Naive thymus-derived CD8-positive, alpha-beta T cell (primary cell): ENCODE measurements around the gene CHCHD10. TPM values are rescaled to one million over a fixed set of nuclear protein-coding genes. Genes with fewer than 3 reads are reported as not detected.

Experiments used
- ATAC-seq, 2 donors: fragments of 150-1000 bp; cut with Tn5 transposase in 1 of 2; sonication (Bioruptor Pico), chemical (Tn5 transposase) in 1 of 2; 1 replicate in 1 of 2; 2 replicates in 1 of 2; pipeline ENCODE4 v1.10.0; 2021; ENCODE audit warnings: mild to moderate bottlenecking in 2 of 2, moderate library complexity in 2 of 2
- POLR2A ChIA-PET: fragments of 350-600 bp; sonication (Branson Sonifier 250); formaldehyde crosslinking; loops from one replicate; lab custom pipeline; 2021; ENCODE audit warnings: antibody characterized with exemption; lab: Charles Lee
- DNase-seq, 10 donors: peaks; one replicate each; pipeline versions ENCODE4 v3.0.0 to v3.0.0-alpha.2; 2020 to 2022
- H3K27ac Mint-ChIP-seq, 10 donors: one replicate each; pipeline ENCODE4 v1.8.0; 2020 to 2022; ENCODE audit warnings: mild to moderate bottlenecking in 10 of 10, mixed read lengths in 10 of 10, moderate library complexity in 4 of 10, inconsistent platforms in 1 of 10
- H3K27me3 Mint-ChIP-seq, 5 donors: one replicate each; pipeline ENCODE4 v1.8.0; 2021 to 2022; ENCODE audit warnings: mixed read lengths in 5 of 5
- H3K36me3 Mint-ChIP-seq, 3 donors: one replicate each; pipeline ENCODE4 v1.8.0; 2020 to 2022; ENCODE audit warnings: mixed read lengths in 3 of 3, mild to moderate bottlenecking in 2 of 3, inconsistent platforms in 1 of 3
- H3K4me1 Mint-ChIP-seq, 4 donors: one replicate each; pipeline ENCODE4 v1.8.0; 2021 to 2022; ENCODE audit warnings: mixed read lengths in 4 of 4
- H3K4me3 Mint-ChIP-seq, 10 donors: one replicate each; pipeline ENCODE4 v1.8.0; 2020 to 2022; ENCODE audit warnings: mild to moderate bottlenecking in 10 of 10, mixed read lengths in 10 of 10, moderate library complexity in 6 of 10, inconsistent platforms in 1 of 10
- H3K9me3 Mint-ChIP-seq, 9 donors: one replicate each; pipeline ENCODE4 v1.8.0; 2020 to 2022; ENCODE audit warnings: mixed read lengths in 9 of 9, mild to moderate bottlenecking in 3 of 9, inconsistent platforms in 1 of 9, moderate library complexity in 1 of 9
- polyA plus RNA-seq, 3 donors: library from polyadenylated mRNA; unstranded; fragments of 300-500 nt; fragmentation: Illumina TruSeq; gene quantifications; one replicate each; pipeline ENCODE4 v1.2.3, GENCODE V29; 2021
- total RNA-seq, 8 experiments: library from RNA in 2 of 8; stranded (reverse) in 2 of 8; gene quantifications; one replicate each; pipeline ENCODE4 v1.2.3 and lab custom pipeline; 2021 to 2026

Gene CHCHD10
- total and polyA plus RNA-seq, 5 experiments from 2014 or later, result 26.1 to 47.4 (median 37.6) TPM

DNA sequence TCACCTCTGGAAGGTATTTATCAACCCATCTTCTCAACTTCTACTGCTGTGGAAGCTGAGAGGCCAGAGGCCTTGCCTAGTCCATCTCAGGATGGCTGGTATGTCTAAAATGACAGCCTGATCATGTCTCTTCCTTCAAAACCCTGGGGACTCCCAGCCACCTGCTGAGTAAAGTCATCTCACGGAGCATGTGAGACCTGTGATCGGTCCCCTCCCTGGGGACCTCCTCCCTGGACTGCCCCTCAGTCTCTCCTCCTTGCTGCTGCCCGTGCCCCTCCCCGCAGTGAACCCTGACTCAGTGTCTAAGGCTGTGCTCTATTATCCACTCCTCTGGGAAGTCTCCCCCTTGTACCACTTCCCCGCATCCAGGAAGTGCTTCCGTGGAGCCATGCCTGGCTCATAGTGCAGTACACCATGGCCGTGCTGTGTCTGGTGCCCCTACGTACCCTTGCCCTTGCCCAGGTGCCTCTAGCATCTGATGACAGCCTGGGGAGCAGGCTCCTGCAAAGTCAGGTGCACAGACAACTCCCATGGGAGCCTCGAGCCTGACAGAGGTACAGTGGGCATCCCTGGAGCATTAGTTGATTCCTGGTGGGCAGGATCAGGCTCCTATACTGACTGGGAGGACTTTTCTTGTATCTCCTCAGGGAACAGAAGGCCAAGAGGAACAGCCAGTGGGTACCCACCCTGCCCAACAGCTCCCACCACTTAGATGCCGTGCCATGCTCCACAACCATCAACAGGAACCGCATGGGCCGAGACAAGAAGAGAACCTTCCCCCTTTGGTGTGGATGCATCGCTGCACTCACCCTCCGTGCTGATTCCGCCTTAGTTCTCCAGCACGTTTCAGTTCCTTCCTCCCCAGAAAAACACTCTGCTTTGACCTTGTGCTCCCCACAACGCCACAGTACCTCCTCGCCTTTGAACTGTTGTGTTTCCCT lies 32.8 kb upstream of the CHCHD10 start:
- Mint-ChIP-seq H3K36me3 (peaks cover 0 to 93% (median 26%) of the 10 kb centered on the region in 3 donors), H3K9me3 (no peaks in the 10 kb centered on the region), H3K27me3 (no peaks in the 10 kb centered on the region), H3K4me3 (peak overlapping the region in 1 of 10 donors; percentile 67), H3K27ac (peak overlapping the region in 2 of 10 donors; percentile 70 to 73), H3K4me1 (peaks cover 0 to 31% (median 2%) of the 10 kb centered on the region in 4 donors)
- peak in 1 of 2 donors; percentile 42 for ATAC-seq
- no peak for DNase-seq
- POLR2A ChIA-PET, result no interaction called here

DNA sequence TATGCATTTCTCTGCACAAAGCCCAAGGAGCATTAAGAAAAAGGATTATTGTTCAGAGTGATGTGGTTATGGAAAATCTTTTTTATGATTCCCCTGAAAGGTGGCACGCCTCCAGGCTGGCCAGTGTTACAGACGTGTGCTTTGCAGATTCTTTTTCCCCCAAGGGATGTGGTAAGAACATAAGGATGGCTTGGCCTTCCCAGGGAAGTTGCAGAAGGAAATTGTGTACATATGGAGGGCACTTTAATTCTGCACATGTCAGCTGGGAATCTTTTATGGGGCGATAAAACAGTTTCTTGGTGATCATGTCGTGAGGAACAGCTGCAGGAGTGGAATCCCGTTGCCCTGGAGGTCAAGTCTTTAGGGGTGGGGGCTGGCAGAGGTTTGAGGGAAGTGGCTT lies 28.7 kb upstream of the CHCHD10 start:
- ATAC-seq (no peak), DNase-seq (no peak)
- H3K4me1 Mint-ChIP-seq, result peaks cover 5 to 33% (median 18%) of the 10 kb centered on the region in 4 donors
- H3K27me3 Mint-ChIP-seq, result no peaks in the 10 kb centered on the region
- no peak overlapping the region for H3K4me3 Mint-ChIP-seq
- peak overlapping the region in 1 of 10 donors; percentile 41 for H3K27ac Mint-ChIP-seq
- H3K36me3 Mint-ChIP-seq, result peaks cover 0 to 92% (median 23%) of the 10 kb centered on the region in 3 donors
- H3K9me3 Mint-ChIP-seq, result no peaks in the 10 kb centered on the region
- POLR2A ChIA-PET, result interaction anchor here (0.6 kb wide), 1 partner anchor 10 kb away, joined by 4 read pairs; no protein-coding TSS in a partner anchor

DNA sequence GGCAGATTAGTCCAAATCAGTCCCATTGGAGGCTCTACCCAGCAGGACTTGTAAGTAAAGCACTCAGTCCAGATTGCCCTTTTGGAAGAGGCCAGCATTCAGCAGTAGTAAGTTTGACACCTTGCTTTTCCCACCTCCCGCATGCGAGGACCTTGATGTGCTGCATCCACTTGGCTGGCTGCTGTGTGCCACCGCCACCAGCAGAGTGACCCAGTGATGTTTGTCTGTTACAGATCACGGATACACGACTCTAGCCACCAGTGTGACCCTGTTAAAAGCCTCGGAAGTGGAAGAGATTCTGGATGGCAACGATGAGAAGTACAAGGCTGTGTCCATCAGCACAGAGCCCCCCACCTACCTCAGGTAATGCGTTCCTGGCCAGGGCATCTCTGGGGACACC lies 25.6 kb upstream of the CHCHD10 start:
- Mint-ChIP-seq H3K4me3 (no peak overlapping the region), H3K4me1 (peaks cover 13 to 38% (median 34%) of the 10 kb centered on the region in 4 donors), H3K27ac (peak overlapping the region in 4 of 10 donors; percentile 18 to 79 (median 56)), H3K36me3 (peaks cover 0 to 73% (median 15%) of the 10 kb centered on the region in 3 donors), H3K27me3 (no peaks in the 10 kb centered on the region), H3K9me3 (no peaks in the 10 kb centered on the region)
- ATAC-seq (no peak), DNase-seq (no peak)
- POLR2A ChIA-PET, result interaction anchor here (0.7 to 1.1 kb wide), 2 partner anchors 21 to 22 kb away, joined by 3 to 4 read pairs; partner anchors contain the start of gene MMP11

DNA sequence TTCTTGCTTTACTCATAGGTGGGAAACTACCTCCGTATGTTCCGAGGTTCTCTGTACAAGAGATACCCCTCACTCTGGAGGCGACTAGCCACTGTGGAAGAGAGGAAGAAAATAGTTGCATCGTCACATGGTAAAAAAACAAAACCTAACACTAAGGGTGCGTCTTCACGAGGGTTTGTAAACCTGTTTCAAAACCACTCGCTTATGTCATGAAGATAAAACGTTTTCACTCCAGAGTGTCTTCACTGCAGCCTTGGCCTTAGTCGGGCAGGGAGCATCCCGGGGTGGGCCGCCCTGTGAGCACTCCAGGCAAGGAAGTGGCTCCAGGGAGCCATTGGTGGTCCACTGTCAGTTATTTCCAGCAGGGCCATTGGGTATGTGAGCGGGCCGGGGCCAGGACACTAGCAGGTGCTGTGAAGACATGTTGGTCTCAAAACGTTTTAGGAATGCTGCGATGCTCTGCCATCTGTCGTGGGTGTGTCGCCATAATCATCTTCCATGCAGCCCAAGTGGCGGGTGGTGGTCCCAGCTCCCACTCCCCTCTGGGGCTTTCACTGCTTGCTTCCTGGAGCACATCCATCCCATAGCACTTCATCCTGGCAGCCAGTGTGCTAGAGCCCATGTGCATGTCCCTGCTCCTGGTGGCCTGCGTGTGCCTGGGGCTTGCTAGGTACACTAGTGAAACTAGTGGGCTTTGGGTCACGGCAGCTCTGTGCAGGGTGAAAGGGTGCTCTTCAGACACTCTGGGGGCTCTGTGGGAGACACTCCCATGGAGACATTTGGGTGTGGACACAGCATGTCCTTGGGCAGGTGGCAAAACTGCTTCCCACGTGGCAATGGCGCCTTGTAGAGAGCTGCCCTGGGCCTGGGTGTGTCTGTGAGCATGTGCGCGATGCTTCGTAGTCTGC lies 24.2 kb upstream of the CHCHD10 start:
- DNase-seq (no peak), ATAC-seq (no peak)
- no peaks in the 10 kb centered on the region for H3K9me3 Mint-ChIP-seq
- H3K27ac Mint-ChIP-seq, result peak overlapping the region in 5 of 10 donors; percentile 20 to 76 (median 68)
- H3K36me3 Mint-ChIP-seq, result peaks cover 0 to 64% (median 15%) of the 10 kb centered on the region in 3 donors
- POLR2A ChIA-PET, result interaction anchor here (1.1 to 1.4 kb wide), 3 partner anchors 21 to 65 kb away, joined by 3 to 4 read pairs (median 3); partner anchors contain the start of gene SLC2A11
- H3K4me3 Mint-ChIP-seq, result peak overlapping the region in 3 of 10 donors; percentile 7 to 60 (median 9)
- no peaks in the 10 kb centered on the region for H3K27me3 Mint-ChIP-seq
- H3K4me1 Mint-ChIP-seq, result peaks cover 16 to 48% (median 39%) of the 10 kb centered on the region in 4 donors

DNA sequence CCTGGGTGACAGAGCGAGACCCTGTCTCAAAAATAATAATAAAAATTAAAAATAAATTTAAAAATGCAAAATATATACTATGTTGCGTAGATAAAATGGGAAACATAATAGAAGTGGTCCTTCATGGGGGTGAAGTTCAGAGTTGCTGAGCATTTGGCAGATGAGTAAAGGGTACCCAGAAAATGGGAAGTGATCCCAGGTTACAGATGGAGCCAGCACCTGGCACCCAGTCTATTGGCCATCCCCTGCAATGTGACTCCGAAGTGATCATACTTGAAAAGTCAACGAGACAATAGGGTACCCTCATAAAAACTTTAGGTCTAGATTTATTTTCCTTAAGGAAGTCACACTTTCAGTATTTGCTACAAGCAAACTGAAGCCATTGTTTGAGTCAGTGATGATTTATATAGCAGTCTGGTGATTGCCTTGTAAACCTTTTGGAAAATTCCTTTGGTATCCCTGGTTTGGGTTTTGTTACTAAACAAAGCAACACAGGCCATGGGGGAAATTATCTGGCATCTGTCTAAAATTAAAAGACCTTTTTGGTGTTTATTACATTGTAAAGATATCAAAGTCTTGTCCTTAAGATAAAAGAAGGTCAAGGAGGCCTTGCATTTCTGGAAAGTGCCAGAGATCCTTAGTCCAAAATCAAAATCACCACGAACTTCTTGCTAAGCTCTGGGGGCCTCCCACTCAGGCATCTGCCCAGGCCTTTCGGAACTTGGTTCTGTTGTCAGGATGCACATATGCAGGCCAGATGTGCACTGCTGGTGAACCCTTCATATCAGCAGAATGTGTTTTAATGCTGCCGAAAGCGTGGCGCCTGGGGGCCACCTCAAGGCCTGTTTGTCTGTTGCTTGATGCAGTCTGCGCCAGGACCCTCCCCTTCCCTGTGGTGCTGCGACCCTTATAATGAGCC lies 23.3 kb upstream of the CHCHD10 start:
- H3K27ac Mint-ChIP-seq, result no peak overlapping the region
- no peaks in the 10 kb centered on the region for H3K9me3 Mint-ChIP-seq
- ATAC-seq, result no peak
- DNase-seq, result no peak
- H3K36me3 Mint-ChIP-seq, result peaks cover 0 to 56% (median 8%) of the 10 kb centered on the region in 3 donors
- H3K27me3 Mint-ChIP-seq, result no peaks in the 10 kb centered on the region
- POLR2A ChIA-PET, result no interaction called here
- H3K4me3 Mint-ChIP-seq, result no peak overlapping the region
- peaks cover 21 to 54% (median 46%) of the 10 kb centered on the region in 4 donors for H3K4me1 Mint-ChIP-seq

DNA sequence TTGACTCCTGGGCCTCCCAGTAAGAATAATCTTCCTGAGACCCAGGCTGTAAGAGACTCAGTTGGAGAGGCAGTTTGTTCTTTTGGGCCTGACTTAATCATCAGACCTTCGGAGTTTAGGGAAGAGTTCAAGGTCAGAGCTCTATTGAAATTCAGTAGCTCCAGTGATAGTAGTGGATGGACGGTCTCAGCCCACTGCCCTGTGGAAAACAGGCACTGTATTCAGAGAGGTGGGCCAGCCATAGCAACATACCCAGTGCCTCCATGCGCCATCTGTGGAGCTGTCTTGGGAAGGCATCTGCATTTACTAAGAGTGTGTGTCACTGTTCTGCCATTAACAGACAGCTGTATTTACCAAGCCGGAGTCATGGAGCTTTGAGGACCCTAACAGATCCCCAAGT lies 21.9 kb upstream of the CHCHD10 start:
- ATAC-seq (no peak), DNase-seq (no peak)
- no peaks in the 10 kb centered on the region for H3K27me3 Mint-ChIP-seq
- POLR2A ChIA-PET, result interaction anchor here (0.6 to 6.4 kb wide), 3 partner anchors 9 to 39 kb away, joined by 3 to 65 read pairs (median 4); partner anchors contain the start of genes C22orf15, CHCHD10 and ZNF70
- H3K4me1 Mint-ChIP-seq, result peaks cover 21 to 58% (median 49%) of the 10 kb centered on the region in 4 donors
- peaks cover 0 to 42% (median 6%) of the 10 kb centered on the region in 3 donors for H3K36me3 Mint-ChIP-seq
- peak overlapping the region in 6 of 10 donors; percentile 15 to 85 (median 42) for H3K4me3 Mint-ChIP-seq
- H3K27ac Mint-ChIP-seq, result peak overlapping the region in 4 of 10 donors; percentile 4 to 62 (median 48)
- no peaks in the 10 kb centered on the region for H3K9me3 Mint-ChIP-seq

DNA sequence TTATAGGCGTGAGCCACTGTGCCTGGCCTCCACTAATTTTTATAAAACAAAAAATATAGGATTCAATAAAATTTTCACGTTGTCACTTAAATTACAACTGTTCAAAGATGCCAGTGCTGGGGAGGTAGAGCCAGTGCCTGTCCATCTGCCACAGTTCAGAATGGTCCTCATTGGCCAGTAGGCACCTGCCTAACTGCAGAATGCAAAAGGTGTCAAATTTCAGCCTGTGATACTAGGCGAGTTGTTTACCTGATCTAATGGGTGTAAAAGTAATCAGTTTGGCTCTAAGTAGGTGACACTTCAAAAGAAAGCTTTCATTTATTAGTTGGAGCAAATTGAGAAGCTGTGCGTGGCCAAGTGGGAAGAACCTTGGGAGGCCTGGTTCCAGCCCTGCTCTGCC lies 21.3 kb upstream of the CHCHD10 start:
- ATAC-seq (no peak), DNase-seq (no peak)
- Mint-ChIP-seq H3K9me3 (no peaks in the 10 kb centered on the region), H3K36me3 (peaks cover 0 to 37% (median 6%) of the 10 kb centered on the region in 3 donors), H3K27me3 (no peaks in the 10 kb centered on the region), H3K27ac (peak overlapping the region in 3 of 10 donors; percentile 38 to 76 (median 60)), H3K4me3 (peak overlapping the region in 7 of 10 donors; percentile 18 to 85 (median 62)), H3K4me1 (peaks cover 26 to 63% (median 54%) of the 10 kb centered on the region in 4 donors)
- POLR2A ChIA-PET, result interaction anchor here (6.4 kb wide), 1 partner anchor 24 kb away, joined by 65 read pairs; the partner anchor contains the start of genes C22orf15 and CHCHD10

DNA sequence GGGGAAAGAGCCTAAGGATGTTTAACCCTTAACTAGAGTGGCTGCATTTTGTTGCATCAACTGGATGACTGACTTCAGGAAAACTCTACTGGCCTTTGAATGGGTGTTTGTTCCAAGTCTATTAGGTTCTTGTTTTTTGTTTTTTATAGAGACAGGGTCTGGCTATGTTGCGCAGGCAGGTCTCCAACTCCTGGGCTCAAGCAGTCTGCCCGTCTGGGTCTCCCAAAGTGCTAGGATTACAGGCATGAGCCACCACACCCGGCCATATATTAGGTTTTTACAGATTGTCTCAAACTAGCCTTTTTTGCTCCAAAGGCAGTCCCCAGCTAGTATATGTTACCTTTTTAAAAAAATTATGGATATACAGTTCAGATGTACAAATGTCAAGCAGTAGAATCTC lies 20.1 kb upstream of the CHCHD10 start:
- Mint-ChIP-seq H3K36me3 (peaks cover 0 to 25% (median 3%) of the 10 kb centered on the region in 3 donors), H3K27me3 (no peaks in the 10 kb centered on the region), H3K4me3 (peak overlapping the region; percentile 84 to 94 (median 90)), H3K9me3 (no peaks in the 10 kb centered on the region), H3K27ac (peak overlapping the region; percentile 76 to 98 (median 92)), H3K4me1 (peaks cover 26 to 69% (median 54%) of the 10 kb centered on the region in 4 donors)
- ATAC-seq (no peak), DNase-seq (no peak)
- POLR2A ChIA-PET, result interaction anchor here (3.0 to 6.4 kb wide), 3 partner anchors 15 to 37 kb away, joined by 11 to 65 read pairs (median 29); partner anchors contain the start of genes C22orf15, CHCHD10, MMP11 and ZNF70

DNA sequence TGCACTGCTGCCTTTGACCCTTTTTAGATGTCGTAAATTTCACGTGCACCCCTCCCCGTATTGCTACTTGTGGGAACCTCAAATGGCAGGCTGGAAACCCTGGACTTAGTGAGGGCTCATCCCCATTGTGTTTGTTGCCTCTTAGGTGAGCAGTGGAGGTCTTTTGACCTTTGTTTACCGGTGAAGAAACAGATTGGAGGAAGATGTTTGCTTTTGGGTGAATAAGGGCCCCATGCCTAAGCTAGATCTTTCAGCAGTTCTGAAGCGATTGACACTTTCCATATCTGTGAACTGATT lies 19.8 kb upstream of the CHCHD10 start:
- POLR2A ChIA-PET, result interaction anchor here (2.6 to 6.4 kb wide), 4 partner anchors 14 to 91 kb away, joined by 11 to 65 read pairs (median 24); partner anchors contain the start of genes C22orf15, CHCHD10, MMP11 and ZNF70
- H3K27ac Mint-ChIP-seq, result peak overlapping the region; percentile 76 to 98 (median 92)

DNA sequence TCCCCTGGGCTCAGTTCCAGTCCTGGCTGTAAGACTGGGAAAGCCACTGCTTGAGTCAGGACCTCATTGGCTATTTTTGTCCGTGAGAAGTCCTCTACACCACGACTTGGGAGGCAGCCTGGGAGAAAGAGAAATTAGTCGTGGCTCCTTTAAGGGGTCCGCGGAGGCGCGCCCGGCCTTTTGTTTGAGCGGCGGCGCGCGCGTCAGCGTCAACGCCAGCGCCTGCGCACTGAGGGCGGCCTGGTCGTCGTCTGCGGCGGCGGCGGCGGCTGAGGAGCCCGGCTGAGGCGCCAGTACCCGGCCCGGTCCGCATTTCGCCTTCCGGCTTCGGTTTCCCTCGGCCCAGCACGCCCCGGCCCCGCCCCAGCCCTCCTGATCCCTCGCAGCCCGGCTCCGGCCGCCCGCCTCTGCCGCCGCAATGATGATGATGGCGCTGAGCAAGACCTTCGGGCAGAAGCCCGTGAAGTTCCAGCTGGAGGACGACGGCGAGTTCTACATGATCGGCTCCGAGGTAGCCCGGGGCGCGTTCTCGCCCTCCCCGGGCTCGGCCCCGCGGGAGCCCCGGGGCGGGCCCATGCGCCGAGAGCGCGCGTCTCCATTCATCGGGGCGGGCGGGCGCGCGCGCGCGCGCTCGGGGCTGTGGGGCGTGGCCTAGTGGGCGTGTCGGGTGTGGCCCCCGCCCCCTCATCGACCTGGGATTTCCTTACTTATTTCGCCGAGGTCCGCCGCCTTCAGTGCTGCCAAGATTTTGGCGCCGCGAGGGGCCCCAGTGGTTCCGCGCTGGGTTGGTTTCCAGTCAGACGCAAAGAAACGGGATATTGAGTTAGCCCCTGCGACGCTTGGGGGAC lies 19.2 kb upstream of the CHCHD10 start, which contains the start of gene SMARCB1:
TSS of gene SMARCB1 (plus strand) at position 215 of the 848 bp plus-strand sequence. CDS start at position 419, 204 bp downstream.
- DNase-seq (peak; percentile 75 to 93 (median 88)), ATAC-seq (peak; percentile 75 to 77)
- POLR2A ChIA-PET, result interaction anchor here (2.6 to 6.4 kb wide), 4 partner anchors 14 to 91 kb away, joined by 11 to 65 read pairs (median 24); partner anchors contain the start of genes C22orf15, CHCHD10, MMP11 and ZNF70
- H3K27me3 Mint-ChIP-seq, result no peaks in the 10 kb centered on the region
- peak within 1 kb of the TSS; percentile 76 to 98 (median 96) for H3K27ac Mint-ChIP-seq
- peaks cover 21 to 59% (median 45%) of the 10 kb centered on the region in 4 donors for H3K4me1 Mint-ChIP-seq
- H3K4me3 Mint-ChIP-seq, result peak within 1 kb of the TSS; percentile 85 to 94 (median 90)
- peaks cover 0 to 16% (median 3%) of the 10 kb centered on the region in 3 donors for H3K36me3 Mint-ChIP-seq
- no peaks in the 10 kb centered on the region for H3K9me3 Mint-ChIP-seq

More for the DNA sequence above, 19.8 kb upstream of the CHCHD10 start:
- Mint-ChIP-seq H3K36me3 (peaks cover 0 to 21% (median 3%) of the 10 kb centered on the region in 3 donors), H3K27me3 (no peaks in the 10 kb centered on the region), H3K9me3 (no peaks in the 10 kb centered on the region), H3K4me3 (peak overlapping the region; percentile 84 to 94 (median 90)), H3K4me1 (peaks cover 24 to 65% (median 51%) of the 10 kb centered on the region in 4 donors)
- ATAC-seq (no peak), DNase-seq (no peak)
